Suprapubic skin (tissue), 4 donors: Measurements from ENCODE around the gene UGT1A3.

Experiments used
- CTCF ChIP-seq, 2 donors: fragments of 200-600 bp in 1 of 2; fragments of 450-650 bp in 1 of 2; sonication (generic) in 1 of 2; IDR thresholded peaks; one replicate each; pipeline ENCODE4 v1.5.1; 2016 to 2019; ENCODE audit warnings: antibody characterized with exemption in 2 of 2, mild to moderate bottlenecking in 1 of 2, moderate library complexity in 1 of 2
- EP300 ChIP-seq: sonication (generic); formaldehyde crosslinking; IDR thresholded peaks from one replicate; pipeline ENCODE4 v1.6.1; 2017; ENCODE audit warnings: antibody characterized with exemption
- POLR2A ChIP-seq, 2 donors: fragments of 450-650 bp; IDR thresholded peaks; one replicate each; pipeline ENCODE4 v1.6.1; 2017; ENCODE audit warnings: antibody characterized with exemption in 2 of 2, mild to moderate bottlenecking in 2 of 2, moderate library complexity in 2 of 2
- POLR2AphosphoS5 ChIP-seq, 3 donors: sonication (generic); formaldehyde crosslinking; IDR thresholded peaks; one replicate each; pipeline ENCODE4 v1.6.1; 2017; ENCODE audit warnings: antibody characterized with exemption in 3 of 3

GRCh38 chr2:233817361-233817911, 88.6 kb downstream of the UGT1A3 start:
- no peak for TF ChIP-seq POLR2AphosphoS5 (IDR thresholded peaks at IDR 0.05)
- TF ChIP-seq CTCF (IDR thresholded peaks at IDR 0.05): no peak
- TF ChIP-seq POLR2A (IDR thresholded peaks at IDR 0.05): no peak
- TF ChIP-seq EP300: no peak
